ENCODE results near the gene OGDH.
A peak's percentile ranks its signal among the peaks of the same experiment; 100 is the strongest.

Gene OGDH

DNA sequence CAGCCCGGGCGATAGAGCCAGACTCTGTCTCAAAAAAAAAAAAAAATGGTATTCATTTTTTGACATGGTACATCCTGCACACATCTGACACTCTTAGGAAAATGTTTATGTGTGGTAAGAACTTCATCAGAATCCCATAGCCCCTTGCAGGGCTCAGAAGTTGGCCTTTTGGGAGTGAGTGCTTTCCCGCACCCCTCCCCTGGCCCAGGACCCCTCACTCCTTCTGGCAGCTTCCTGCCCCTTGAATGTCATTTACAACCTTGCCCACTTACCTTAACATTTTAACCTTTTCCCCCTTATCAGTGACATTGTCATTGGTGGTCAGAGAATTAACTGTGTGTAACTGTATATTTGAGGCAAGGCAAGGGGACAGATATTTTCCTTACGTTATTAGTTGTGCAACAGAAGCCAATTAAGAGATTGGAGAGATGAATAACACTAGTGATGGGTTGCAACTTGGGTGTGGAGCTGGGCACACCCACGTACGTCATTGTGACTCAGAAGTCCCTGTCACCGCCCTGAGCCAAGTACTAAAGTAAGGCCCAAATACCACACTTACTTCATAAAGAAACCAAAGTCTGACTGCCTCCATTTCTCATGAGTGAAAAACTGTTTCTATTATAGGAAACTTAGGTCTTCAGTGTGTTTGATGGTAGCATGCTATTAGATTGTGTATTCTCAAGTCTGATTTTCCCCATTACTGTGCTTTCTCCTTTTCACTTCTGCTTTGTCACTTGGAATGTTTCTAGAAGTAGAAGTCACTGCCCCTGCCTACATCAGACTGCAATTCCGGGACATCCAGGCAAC lies 31.6 kb downstream of the OGDH start:
- peak; percentile 85 for DNase-seq (ENCODE audit: low read depth)

DNA sequence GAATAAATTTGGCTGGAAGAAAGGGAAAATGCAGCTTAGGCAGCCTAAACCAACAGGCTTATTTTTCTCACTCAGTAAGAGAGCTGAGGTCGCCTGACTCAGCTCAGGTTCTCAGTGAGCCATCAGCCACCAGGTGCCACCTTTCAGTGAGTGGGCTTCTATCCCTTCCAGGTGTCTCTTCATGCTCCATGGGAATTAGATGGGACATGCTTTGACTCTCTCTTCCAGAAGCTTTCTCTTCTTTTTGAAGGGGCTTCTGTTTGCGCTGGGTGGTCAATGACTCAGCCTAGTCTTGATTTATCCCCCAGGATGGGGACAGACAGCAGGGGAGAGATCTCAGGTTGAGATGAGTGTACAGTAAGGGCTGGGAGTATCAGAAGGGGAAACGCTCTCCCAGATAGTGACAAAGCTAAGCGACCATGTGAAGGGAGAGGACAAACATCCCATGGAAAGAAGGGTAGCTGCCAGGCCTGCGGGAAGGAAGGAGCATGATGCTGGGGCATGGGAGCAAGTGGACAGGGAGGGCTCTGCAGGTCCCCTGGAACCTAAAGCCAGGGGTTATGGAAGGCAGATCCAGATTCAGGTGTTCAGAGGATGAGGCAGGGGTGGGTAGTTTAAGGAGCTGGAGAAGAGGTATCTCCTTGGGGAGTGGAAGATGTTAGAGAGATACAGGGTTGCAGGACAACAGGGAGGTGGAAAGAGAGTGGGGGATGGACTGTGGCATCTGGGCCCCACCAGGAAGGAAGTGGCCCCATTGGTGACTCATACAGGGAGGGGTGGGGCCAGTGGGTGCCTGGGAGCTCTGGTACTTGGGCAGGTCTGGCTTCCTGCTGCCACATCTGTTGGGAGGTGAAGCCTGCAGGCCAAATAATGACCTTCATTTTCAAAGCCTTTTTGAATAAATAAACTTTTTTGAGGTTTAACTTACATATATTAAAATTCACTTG lies 32.5 kb downstream of the OGDH start:
- peak; percentile 36 for DNase-seq (ENCODE audit: low read depth)

DNA sequence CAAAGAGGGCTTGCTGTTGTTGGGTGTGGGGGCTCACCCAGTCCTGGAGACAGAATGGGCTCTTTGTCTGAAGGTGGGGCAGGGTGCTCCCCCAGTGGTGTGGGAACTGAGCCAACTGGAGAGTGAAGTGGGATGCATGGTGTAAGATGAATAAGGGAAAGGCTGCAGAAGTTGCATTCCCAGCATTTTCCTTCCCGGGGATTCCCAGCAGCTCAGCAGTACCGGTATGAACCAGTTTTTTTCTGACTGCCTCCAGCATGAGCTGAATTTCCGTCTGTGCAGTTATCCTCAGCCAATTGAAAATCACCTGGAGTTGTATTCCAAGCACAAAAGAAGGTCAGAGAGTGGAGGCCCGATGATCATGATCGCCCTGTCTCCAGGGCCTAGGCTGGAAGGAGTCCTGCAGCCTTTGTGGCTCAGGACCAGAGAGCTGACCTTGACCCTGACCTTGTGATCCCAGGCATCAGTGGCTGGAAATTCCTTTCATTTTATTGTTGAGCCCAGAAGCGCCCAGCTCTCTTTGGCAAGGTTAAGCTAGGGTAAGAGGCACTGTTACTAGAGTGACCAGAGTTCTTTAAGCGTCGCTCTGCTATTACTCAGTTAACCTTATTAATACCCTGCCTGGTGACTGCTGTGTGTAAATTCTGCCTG lies 33.4 kb downstream of the OGDH start:
- DNase-seq (ENCODE audit: low read depth), result peak; percentile 51

DNA sequence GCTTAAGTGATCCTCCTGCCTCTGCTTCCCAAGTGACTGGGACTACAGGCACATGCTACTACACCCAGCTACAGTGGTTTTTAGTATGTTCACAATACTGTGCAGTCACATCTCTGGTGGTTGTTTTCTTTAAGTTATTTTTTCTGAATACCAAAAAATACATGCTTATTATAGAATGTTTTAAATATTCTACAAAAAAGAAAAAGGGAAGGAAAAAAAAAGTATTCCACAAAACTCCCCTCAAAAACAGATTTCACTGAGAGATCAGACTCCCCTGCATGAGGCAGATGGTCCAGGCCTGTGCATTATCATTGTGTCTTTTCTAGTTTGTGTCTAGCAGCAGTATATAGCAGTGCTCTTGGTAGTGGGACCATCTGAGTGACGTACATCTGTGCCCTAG lies 36.8 kb downstream of the OGDH start:
- DNase-seq (ENCODE audit: low read depth), result no peak

DNA sequence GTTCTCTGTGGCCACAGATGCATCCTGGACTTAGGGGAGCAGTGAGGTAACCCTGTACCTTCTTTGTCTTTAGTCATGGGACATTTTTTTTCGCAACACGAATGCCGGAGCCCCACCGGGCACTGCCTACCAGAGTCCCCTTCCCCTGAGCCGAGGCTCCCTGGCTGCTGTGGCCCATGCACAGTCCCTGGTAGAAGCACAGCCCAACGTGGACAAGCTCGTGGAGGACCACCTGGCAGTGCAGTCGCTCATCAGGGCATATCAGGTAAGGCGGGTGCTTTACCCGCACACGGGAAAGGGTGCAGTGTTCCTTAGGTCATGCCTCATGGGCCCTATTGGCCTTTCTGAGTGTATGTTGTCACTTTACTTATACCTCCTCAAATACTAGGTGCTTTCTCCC lies 38.8 kb downstream of the OGDH start:
- DNase-seq (ENCODE audit: low read depth), result no peak

DNA sequence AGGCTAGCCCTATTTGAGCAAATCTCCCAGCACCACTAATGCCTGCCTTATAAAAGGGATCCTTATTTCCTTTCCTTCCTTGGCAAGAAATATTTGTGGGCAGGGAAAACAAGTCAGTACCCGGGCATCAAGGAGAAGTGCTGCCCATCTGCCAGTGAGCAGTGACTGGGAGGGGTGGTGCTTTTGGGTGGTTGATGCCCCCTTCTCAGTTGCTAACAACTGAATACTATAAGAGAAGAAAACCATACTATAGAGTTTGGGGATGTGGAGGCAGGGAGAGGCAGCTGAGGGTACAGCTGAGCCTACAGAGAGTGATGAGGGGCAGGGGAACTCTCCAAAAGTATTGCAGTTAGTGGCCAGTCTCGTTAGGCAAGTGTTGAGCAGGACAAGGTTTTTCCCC lies 39.3 kb downstream of the OGDH start:
- DNase-seq (ENCODE audit: low read depth), result no peak

DNA sequence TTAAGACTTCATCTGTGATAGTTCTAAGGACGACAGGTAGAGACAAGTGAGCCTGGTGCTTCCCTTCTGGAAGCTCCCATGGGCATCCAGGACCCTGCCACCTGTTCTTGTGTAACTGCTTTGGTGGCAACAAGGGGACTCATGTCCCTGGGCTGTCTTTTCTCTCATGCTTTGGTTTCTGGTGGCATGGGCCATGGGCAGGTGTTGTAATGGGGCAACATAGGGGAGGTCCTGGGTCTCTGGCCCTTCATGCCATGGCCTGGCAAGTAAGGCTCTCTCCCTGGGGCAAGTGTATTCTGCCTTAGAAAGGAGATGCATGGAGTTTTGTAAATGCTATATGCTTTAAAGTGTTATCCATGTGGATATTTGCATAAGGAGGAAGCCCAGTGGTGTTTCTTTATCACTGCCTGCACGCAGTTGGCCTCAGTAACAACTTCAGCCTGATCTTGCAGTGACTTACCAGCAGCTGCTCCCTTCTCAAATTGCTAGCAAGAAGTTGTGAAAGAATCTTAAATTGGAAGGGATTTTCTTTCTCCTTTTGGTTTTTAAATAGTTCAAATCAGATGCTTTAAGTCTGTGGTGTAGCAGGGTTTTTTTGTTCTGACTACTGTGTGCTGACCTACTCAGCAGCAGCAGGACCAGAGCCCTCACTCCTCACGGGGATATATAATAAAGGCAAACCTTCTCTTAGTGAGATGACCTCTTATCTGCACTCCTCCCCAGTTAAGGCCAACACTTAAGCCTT lies 39.9 kb downstream of the OGDH start:
- no peak for DNase-seq (ENCODE audit: low read depth)

DNA sequence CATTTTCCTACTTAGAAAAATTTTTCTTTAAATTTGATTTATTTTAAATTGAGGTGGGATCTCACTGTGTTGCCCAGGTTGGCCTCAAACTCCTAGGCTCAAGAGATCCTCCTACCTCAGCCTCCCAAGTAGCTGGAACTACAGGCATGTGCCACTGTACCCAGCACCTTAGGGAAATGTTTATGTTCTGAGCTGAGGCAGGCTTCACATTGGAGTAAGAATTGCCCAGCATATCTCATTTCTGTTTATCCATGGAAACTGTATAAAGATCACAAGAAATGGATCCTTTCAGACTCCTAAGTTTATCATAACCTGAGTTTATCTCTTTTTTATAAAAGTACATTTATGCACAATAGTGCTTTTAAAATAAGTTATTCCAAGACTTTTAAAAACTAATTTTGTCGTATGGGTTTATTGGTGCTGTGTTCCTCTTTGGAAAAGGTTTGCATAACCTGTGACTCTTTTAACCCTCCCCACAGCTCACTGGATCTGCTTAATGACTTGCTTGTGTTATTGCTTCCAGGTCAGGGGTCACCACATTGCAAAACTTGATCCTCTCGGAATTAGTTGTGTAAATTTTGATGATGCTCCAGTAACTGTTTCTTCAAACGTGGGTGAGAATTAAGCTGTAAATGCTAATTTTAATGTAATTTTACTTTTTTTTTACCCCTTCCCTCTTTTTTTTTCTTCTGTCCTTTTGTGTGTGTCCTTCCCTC lies 40.7 kb downstream of the OGDH start:
- no peak for DNase-seq (ENCODE audit: low read depth)

DNA sequence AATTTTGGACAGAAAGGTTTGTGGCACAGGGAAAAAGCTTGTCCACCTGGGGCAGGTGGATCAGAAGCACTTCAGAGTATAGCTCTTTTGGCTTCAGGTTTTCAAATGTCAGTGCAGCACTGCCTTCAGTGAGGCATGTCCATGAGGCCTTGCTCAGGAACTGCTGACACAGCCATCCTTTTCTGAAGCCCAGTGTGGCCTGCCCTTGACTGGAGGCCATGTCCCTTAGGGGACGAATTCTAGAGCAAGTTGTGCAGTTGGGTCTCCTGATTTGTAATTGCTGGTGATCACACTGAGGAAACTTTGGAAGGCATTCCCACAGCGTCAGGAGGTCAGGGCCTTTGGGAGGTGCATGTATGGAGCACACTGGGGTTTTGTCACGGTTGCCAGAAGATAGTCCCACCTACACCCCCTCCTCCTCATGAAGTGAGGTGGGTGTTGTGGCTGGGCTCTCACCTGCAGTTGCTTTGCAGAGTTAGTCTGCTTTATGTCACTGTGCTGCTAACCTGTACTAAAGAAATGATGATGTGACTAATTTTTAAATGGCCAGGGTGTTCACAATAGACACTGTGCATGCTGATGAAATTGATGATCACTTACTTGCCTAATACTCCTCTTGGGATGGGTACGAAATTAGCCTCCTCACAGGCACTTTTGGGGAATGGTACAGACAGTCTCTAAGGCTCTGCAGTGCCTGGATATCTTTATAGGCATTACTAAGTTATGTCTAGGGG lies 41.7 kb downstream of the OGDH start:
- no peak for DNase-seq (ENCODE audit: low read depth)

DNA sequence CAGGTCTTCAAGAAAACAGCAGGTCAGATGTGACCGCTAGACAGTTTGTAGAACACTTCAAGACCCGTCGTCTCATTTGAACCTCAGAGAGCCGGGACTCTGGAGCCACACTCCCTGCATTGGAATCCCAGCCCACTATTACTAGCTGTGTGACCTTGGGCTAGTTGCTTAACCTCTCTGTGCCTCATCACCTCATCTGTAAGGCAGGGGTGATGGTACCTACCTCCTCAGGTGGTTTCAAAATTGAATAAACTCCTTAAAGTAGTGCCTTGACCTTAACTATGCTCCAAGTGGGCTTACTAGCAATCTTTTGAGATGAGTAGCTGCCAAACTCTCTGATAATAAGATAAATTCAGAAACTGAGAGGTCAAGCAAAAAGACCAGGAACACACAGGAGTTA lies 43.8 kb downstream of the OGDH start:
- no peak for DNase-seq (ENCODE audit: low read depth)

DNA sequence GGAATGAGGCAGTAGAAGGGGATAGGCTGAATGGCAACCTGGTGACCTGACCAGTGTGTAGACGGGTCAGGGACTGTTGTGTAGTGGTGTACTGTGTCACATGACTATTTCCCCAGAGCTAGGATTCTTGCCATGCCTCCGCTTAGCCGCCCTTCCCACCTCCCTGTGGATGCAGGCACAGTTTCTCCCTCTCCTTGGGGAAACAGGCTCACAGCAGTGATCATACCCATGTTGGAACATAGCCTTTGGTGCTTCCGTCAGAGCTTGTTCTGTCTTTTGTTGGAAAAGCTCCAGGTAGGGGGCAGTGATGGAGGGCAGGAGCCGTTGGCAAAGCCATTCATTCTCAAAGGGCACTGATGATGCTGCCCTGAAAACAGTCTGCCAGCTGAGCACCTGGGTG lies 44.3 kb downstream of the OGDH start:
- DNase-seq (ENCODE audit: low read depth), result no peak

DNA sequence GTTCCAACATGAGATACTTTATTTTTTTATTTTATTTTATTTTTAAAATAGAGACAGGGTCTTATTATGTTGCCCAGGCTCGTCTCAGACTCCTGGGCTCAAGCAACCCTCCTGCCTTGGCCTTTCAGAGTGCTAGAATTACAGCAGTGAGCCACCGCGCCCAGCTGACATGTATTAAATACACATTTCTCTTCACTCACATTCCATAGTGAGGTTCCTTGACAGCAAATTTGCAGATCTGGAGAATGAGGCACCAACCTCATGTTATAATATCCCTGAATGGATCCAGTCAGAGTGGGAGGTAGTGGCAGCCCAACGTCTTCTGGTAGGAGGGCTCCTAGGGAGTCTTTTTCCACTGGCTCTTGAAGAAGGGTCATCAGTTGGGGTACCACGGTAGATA lies 46.1 kb downstream of the OGDH start:
- DNase-seq (ENCODE audit: low read depth), result no peak

DNA sequence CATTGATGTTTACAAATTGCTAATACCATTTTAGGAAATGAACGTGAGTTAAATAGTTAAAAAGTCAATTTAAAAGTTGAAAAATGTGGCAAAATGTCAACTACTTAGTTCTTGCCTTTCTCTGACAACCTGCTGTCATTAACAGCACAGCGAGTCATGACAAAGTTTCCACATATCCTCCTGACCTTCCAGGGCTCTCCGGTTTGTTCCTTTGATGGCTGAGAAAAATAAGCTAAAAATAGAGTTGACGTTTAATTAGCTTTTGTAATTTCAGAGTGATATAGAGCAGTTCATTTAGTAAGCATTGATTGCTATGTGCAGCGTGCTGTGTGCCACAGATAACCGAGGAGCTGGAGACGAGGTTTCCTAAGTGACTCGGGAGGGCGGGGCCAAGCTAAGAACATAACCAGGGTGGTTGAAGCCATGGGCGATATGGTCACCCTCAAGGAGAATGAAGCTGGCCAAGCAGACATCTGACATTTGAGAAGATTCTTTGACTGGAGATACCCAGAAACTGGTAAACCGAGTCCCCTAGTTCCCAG lies 47.9 kb downstream of the OGDH start:
- no peak for DNase-seq (ENCODE audit: low read depth)

DNA sequence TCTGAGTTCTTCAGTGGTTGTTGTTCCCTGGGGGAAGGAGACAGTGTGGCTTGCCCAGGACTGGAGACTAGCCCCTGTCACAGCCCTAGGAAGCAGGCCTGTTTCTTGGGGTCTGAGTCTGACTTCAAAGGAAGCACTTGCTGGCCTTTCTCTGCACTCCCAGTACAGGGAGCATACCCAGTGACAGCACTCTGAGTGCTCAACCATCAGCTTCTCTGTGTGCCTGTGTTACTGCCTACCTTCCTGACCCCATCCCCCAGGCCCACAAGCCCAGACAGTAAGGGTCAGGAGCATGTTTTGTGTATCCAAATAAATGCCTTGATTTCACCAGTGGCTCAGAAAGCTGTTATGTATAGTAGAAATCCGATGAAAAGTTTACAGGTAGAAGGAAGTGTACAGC lies 48.9 kb downstream of the OGDH start:
- no peak for DNase-seq (ENCODE audit: low read depth)

DNA sequence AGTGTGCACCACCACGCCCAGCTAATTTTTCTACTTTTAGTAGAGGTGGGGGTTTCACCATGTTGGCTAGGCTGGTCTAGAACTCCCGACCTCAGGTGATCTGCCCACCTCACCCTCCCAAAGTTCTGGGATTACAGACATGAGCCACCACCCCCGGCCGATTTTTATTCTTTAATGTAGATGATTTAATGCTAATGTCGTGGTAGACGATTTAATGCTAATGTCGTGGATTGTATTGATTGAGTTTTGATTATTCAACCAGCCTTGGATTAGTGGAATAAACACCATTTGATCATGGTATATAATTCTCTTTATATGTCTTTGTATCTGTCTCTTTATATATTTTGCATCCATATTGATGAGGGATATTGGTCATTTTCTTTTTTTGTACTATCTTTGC lies 52.6 kb downstream of the OGDH start:
- no peak for DNase-seq (ENCODE audit: low read depth)

DNA sequence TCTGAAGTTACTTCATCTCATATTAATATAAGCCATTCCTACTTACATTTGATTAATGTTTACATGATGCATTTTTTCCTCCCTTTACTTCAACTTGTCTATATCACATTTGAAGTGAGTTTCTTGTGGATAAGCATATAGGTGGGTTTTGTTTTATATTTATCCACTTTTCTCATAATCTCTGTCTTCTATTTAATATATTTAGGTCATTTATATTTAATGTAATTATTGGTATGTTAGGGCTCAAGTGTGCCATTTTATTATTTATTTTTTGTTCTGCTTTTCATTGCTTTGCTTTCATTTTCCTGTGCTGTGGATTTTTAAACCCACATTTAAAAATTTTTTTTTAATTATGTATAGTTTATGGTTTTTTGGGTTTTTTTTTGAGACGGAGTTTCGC lies 54.8 kb downstream of the OGDH start:
- DNase-seq (ENCODE audit: low read depth), result no peak

DNA sequence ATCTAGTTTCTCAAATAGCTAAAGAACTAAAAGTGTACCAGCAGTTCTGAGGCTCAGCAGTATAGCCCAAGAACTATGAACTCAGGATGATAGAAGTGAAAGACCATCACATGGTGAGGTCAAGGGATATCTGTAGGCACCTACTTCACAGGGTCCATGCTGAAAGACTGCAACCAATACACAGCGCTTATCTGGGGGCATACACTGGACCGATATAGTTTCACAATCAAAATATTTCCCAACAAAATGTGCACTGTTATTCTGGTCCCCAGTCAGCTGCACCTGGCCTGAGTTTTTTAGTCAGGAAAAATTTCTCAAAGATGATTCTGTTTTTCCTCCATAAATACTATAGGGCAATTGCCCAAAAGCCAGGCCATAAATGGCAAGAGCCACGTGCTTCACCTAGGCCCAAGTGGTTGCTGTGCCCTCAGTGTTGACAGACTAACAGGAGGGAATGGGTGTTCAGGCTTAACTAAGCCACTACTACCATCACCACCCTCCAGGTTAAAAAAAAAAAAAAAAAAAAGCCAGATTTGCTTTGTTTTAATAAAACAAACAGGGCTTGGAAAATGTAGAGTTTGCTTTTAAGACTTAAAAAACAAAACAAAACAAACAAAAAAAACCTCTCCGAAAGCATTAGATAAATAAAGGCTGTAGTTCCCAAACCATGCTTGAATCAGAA lies 58.5 kb downstream of the OGDH start:
- DNase-seq (ENCODE audit: low read depth), result no peak

DNA sequence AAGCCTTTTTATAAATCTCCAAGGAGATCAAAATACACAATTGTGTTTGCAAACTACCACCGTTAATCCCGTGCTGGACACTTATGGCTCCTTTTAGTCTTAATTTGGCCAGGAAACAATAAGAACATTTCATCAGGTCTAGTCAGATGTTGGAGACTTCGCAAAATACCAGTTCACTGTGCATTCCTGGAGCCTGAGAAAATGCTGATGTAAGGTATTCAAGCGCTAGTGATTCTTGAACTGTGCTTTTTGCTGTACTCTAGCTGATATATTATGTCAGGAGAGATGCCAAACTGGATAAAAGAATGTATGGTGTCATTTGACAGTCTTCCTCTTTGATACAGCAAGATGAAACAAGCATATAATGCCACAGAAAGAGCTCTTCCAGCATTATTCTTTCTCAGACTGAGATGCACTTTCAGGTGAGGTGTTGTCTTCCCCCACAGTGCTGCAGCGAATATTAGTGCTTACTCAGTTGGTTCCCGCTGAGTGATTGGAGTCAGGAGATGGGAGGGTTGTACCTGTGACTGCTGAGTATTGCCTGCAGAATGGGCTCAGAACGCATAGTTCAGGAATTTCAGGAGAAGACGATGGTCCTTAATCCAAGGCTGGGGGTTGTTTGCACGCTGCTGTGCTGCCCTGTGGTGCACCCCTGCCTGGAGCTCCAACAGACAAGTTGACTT lies 59.2 kb downstream of the OGDH start:
- peak; percentile 47 for DNase-seq (ENCODE audit: low read depth)

DNA sequence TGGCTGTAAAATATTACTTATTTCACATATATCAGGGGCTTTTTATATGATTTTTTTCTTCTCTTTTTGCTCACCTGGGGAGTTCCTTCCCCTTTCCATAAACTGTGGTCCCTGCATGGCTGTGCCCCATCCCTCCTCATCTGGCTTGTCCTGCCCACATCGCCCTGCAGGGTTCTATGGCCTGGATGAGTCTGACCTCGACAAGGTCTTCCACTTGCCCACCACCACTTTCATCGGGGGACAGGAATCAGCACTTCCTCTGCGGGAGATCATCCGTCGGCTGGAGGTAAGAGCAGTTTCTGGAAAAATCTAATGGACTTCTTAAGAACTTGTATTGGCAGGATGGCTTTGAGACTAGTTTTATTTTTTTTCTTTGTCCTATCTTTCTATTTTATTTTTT lies 60.1 kb downstream of the OGDH start:
- no peak for DNase-seq (ENCODE audit: low read depth)

Data from stromal cell of bone marrow (primary cell).